ENCODE measurements around the gene MED27.

MED27 gene

DNA sequence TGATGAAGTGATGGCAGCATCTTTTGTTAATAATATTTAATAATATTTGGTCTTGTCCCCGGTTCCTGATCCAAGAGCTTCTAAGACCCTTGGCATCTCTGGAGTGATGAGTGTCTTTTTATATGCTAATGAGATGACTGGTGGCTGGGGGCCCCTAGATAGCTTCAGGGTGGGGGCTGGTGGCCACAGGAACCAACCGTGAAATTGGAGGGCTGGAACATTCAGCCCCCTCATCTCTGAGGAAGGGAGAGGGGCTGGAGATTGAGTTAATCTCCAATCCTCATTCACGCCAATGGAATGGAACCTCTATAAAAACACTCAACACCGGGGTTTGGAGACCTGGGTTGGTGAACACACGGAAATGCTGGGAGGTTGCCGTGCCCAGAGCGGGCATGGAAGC is 261.6 kb downstream of the MED27 start:
- peak; percentile 48; the same call in 1 of the 2 replicates for TF ChIP-seq ZNF530 (tag by site-specific recombination; IDR thresholded peaks at IDR 0.05; ENCODE audit: low read depth)
- TF ChIP-seq ZNF302 (tag by site-specific recombination; IDR thresholded peaks at IDR 0.05; ENCODE audit: low read depth) = no peak
- Histone ChIP-seq H3K4me1 (ENCODE audit: control insufficient read depth, insufficient read depth, low read length) (0 out of 2 replicates have a peak, but pooled peaks cover 4% of the 10 kb centered on the region), H3K27ac (ENCODE audit: extremely low read depth, low read depth, low read length) (no peak overlapping the region), H3K9me3 (ENCODE audit: control insufficient read depth, insufficient read depth, low read depth, low read length) (no peaks in the 10 kb centered on the region), H3K36me3 (ENCODE audit: control insufficient read depth in 2 of 2, insufficient read depth in 1 of 2, low read length in 2 of 2) (no peaks in the 10 kb centered on the region), H3K4me3 (ENCODE audit: low read depth, low read length) (no peak overlapping the region)
- CTCF ChIA-PET = interaction anchor here (0.6 to 1.1 kb wide), 4 partner anchors 52 to 418 kb away, joined by 3 to 4 read pairs (median 4); no protein-coding TSS in a partner anchor
- POLR2A ChIA-PET = no interaction called here

DNA sequence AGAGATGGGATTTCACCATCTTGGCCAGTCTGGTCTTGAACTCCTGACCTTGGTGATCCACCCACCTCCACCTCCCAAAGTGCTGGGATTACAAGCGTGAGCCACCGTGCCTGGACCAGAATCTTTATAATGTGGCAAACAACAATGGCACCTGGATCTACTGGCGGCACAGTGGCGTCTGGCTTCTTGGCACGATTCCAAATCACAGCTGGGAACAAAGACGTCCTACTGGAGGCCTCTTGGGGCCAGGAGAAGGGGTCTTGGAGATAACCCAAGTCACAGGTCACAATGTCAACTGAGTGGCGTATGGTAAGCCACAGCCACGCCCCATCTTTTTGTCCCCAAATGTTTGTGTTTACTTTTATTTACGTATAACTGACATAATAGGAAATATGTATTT is 262.0 kb downstream of the MED27 start:
- ChIA-PET CTCF (interaction anchor here (0.6 to 1.1 kb wide), 4 partner anchors 52 to 418 kb away, joined by 3 to 4 read pairs (median 4); no protein-coding TSS in a partner anchor), POLR2A (no interaction called here)
- Histone ChIP-seq H3K9me3 (ENCODE audit: control insufficient read depth, insufficient read depth, low read depth, low read length) (no peaks in the 10 kb centered on the region), H3K27ac (ENCODE audit: extremely low read depth, low read depth, low read length) (no peak overlapping the region), H3K36me3 (ENCODE audit: control insufficient read depth in 2 of 2, insufficient read depth in 1 of 2, low read length in 2 of 2) (no peaks in the 10 kb centered on the region), H3K4me1 (ENCODE audit: control insufficient read depth, insufficient read depth, low read length) (0 out of 2 replicates have a peak, but pooled peaks cover 4% of the 10 kb centered on the region), H3K4me3 (ENCODE audit: low read depth, low read length) (no peak overlapping the region)
- peak; percentile 85 for TF ChIP-seq ZNF223 (tag by site-specific recombination; IDR thresholded peaks at IDR 0.05)
- no peak for TF ChIP-seq ZNF571 (tag by site-specific recombination; IDR thresholded peaks at IDR 0.05)
- no peak for TF ChIP-seq KLF7 (tag by site-specific recombination; IDR thresholded peaks at IDR 0.05; ENCODE audit: borderline replicate concordance)
- TF ChIP-seq, protein P1, sequence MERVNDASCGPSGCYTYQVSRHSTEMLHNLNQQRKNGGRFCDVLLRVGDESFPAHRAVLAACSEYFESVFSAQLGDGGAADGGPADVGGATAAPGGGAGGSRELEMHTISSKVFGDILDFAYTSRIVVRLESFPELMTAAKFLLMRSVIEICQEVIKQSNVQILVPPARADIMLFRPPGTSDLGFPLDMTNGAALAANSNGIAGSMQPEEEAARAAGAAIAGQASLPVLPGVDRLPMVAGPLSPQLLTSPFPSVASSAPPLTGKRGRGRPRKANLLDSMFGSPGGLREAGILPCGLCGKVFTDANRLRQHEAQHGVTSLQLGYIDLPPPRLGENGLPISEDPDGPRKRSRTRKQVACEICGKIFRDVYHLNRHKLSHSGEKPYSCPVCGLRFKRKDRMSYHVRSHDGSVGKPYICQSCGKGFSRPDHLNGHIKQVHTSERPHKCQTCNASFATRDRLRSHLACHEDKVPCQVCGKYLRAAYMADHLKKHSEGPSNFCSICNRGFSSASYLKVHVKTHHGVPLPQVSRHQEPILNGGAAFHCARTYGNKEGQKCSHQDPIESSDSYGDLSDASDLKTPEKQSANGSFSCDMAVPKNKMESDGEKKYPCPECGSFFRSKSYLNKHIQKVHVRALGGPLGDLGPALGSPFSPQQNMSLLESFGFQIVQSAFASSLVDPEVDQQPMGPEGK (tag by site-specific recombination; IDR thresholded peaks at IDR 0.05) = no peak
- no peak for TF ChIP-seq ZFP37 (tag by site-specific recombination; IDR thresholded peaks at IDR 0.05)
- peak; percentile 73 for TF ChIP-seq OSR2 (tag by site-specific recombination; IDR thresholded peaks at IDR 0.05)
- TF ChIP-seq, protein P2, sequence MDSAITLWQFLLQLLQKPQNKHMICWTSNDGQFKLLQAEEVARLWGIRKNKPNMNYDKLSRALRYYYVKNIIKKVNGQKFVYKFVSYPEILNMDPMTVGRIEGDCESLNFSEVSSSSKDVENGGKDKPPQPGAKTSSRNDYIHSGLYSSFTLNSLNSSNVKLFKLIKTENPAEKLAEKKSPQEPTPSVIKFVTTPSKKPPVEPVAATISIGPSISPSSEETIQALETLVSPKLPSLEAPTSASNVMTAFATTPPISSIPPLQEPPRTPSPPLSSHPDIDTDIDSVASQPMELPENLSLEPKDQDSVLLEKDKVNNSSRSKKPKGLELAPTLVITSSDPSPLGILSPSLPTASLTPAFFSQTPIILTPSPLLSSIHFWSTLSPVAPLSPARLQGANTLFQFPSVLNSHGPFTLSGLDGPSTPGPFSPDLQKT (IDR thresholded peaks at IDR 0.05; ENCODE audit: borderline replicate concordance, low read depth, low read length) = no peak
- no peak for TF ChIP-seq ZNF23 (tag by site-specific recombination; IDR thresholded peaks at IDR 0.05; ENCODE audit: borderline replicate concordance)
- TF ChIP-seq, protein P3, sequence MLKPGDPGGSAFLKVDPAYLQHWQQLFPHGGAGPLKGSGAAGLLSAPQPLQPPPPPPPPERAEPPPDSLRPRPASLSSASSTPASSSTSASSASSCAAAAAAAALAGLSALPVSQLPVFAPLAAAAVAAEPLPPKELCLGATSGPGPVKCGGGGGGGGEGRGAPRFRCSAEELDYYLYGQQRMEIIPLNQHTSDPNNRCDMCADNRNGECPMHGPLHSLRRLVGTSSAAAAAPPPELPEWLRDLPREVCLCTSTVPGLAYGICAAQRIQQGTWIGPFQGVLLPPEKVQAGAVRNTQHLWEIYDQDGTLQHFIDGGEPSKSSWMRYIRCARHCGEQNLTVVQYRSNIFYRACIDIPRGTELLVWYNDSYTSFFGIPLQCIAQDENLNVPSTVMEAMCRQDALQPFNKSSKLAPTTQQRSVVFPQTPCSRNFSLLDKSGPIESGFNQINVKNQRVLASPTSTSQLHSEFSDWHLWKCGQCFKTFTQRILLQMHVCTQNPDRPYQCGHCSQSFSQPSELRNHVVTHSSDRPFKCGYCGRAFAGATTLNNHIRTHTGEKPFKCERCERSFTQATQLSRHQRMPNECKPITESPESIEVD (tag by site-specific recombination; IDR thresholded peaks at IDR 0.05) = no peak
- peak; percentile 29; the same call in 1 of the 2 replicates for TF ChIP-seq ZNF423 (tag by site-specific recombination; IDR thresholded peaks at IDR 0.05)
- 0 out of 2 replicates have a peak, but pooled peaks have one; percentile 24 for TF ChIP-seq GLIS2 (tag by site-specific recombination; IDR thresholded peaks at IDR 0.05)
- peak; percentile 76 for TF ChIP-seq GLIS1 (tag by site-specific recombination; IDR thresholded peaks at IDR 0.05)
- TF ChIP-seq, protein P4, sequence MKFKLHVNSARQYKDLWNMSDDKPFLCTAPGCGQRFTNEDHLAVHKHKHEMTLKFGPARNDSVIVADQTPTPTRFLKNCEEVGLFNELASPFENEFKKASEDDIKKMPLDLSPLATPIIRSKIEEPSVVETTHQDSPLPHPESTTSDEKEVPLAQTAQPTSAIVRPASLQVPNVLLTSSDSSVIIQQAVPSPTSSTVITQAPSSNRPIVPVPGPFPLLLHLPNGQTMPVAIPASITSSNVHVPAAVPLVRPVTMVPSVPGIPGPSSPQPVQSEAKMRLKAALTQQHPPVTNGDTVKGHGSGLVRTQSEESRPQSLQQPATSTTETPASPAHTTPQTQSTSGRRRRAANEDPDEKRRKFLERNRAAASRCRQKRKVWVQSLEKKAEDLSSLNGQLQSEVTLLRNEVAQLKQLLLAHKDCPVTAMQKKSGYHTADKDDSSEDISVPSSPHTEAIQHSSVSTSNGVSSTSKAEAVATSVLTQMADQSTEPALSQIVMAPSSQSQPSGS (tag by site-specific recombination; IDR thresholded peaks at IDR 0.05; ENCODE audit: low read depth) = no peak
- peak; percentile 80 for TF ChIP-seq ZIC2 (tag by site-specific recombination; IDR thresholded peaks at IDR 0.05)
- 0 out of 2 replicates have a peak, but pooled peaks have one; percentile 57 for TF ChIP-seq ZNF660 (tag by site-specific recombination; IDR thresholded peaks at IDR 0.05)
- TF ChIP-seq, protein P5, sequence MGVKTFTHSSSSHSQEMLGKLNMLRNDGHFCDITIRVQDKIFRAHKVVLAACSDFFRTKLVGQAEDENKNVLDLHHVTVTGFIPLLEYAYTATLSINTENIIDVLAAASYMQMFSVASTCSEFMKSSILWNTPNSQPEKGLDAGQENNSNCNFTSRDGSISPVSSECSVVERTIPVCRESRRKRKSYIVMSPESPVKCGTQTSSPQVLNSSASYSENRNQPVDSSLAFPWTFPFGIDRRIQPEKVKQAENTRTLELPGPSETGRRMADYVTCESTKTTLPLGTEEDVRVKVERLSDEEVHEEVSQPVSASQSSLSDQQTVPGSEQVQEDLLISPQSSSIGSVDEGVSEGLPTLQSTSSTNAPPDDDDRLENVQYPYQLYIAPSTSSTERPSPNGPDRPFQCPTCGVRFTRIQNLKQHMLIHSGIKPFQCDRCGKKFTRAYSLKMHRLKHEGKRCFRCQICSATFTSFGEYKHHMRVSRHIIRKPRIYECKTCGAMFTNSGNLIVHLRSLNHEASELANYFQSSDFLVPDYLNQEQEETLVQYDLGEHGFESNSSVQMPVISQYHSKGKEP (tag by site-specific recombination; IDR thresholded peaks at IDR 0.05) = peak; percentile 22; the same call in 1 of the 2 replicates
- TF ChIP-seq ZNF202 (tag by site-specific recombination; IDR thresholded peaks at IDR 0.05; ENCODE audit: borderline replicate concordance) = no peak
- TF ChIP-seq IKZF3 (tag by site-specific recombination; IDR thresholded peaks at IDR 0.05) = peak; percentile 58
- TF ChIP-seq ZNF121 (tag by site-specific recombination; IDR thresholded peaks at IDR 0.05) = no peak

Measured in HEK293 (cell line).